ENCODE results near the gene SYNE2. TPM values are rescaled to one million over a fixed set of nuclear protein-coding genes. Genes with fewer than 3 reads are reported as not detected.

Gene SYNE2
- total and polyA plus RNA-seq, 10 of the 15 experiments (the other 5 are each of a cell fraction or from before 2014, with no cell fraction given): 2.1 to 52.7 (median 38.1) TPM

DNA sequence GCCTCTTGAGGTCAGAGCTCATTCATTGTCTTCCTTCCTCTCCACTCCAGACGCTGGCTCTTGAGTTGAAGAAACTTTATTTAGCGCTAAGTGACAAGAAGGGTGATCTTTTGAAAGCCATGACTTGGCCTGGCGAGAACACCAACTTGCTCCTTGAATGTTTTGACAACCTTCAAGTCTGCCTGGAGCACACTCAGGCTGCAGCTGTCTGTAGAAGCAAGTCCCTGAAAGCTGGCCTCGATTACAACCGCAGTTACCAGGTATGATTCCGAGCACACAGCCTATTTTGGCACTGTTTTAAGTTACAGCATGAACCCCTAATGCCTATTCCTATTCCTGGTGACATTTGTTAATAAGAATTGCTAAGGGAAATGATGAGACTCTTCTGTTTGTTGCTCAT is 273.7 kb downstream of the SYNE2 start:
- no peaks in the 10 kb centered on the region for H3K9me3 ChIP-seq (replicated peaks; ENCODE audit: control insufficient read depth, insufficient read depth, low read length)
- H3K27me3 ChIP-seq (replicated peaks in 1 of 2; ENCODE audit: control insufficient read depth in 2 of 2, insufficient read depth in 2 of 2, low read length in 1 of 2): no peaks in the 10 kb centered on the region
- intact Hi-C loops (cut with micrococcal nuclease; ENCODE audit: unreplicated experiment): no loop called here
- no peak for FAIRE-seq
- CTCF ChIA-PET: interaction anchor here (3.0 kb wide), 1 partner anchor 12 kb away, joined by 8 read pairs; no protein-coding TSS in a partner anchor
- BruUV-seq (replicated peaks): no TSS peak
- POLR2A ChIA-PET: no interaction called here
- ATAC-seq: no peak
- no peak overlapping the region for H2AFZ ChIP-seq (ENCODE audit: control insufficient read depth, low read depth, low read length)
- WGBS (ENCODE audit: insufficient coverage, insufficient replicate concordance, low lambda C conversion rate, missing lambda C conversion rate): 97% methylated on average over 6 of the region's 6 CpGs
- RAD21 ChIA-PET (ENCODE audit: unreplicated experiment): interaction anchor here (1.0 kb wide), 1 partner anchor 8 kb away, joined by 3 read pairs; no protein-coding TSS in a partner anchor
- no peak overlapping the region for H3K4me3 ChIP-seq
- DNase-seq (ENCODE audit: low read depth, low spot score): no peak
- H3K9ac ChIP-seq (ENCODE audit: control insufficient read depth, insufficient read depth, low read length): no peak overlapping the region
- H3K4me1 ChIP-seq (ENCODE audit: control insufficient read depth, insufficient read depth, low read length): no peaks in the 10 kb centered on the region
- H3K27ac ChIP-seq (ENCODE audit: control insufficient read depth, insufficient read depth): no peak overlapping the region
- TF ChIP-seq SIX5 (IDR thresholded peaks at IDR 0.05; ENCODE audit: low read depth, low read length, severe bottlenecking) (no peak), STAT3 (IDR thresholded peaks at IDR 0.05; ENCODE audit: low read depth, low read length) (no peak), MYB (IDR thresholded peaks at IDR 0.05; ENCODE audit: borderline replicate concordance, low read depth, low read length) (no peak)
- H3K36me3 ChIP-seq (ENCODE audit: control insufficient read depth in 2 of 2, insufficient read depth in 2 of 2, low read length in 1 of 2): peaks cover 4 to 14% of the 10 kb centered on the region in 2 experiments
- SMC1A ChIA-PET (ENCODE audit: uncharacterized antibody, unreplicated experiment): no interaction called here
- no peak overlapping the region for H3K4me2 ChIP-seq (ENCODE audit: control insufficient read depth, insufficient read depth)
- in situ Hi-C loops (cut with MboI): no loop called here
- no peaks in the 10 kb centered on the region for H4K20me1 ChIP-seq (ENCODE audit: control insufficient read depth, insufficient read depth)
- no peaks in the 10 kb centered on the region for H3K79me2 ChIP-seq (ENCODE audit: control insufficient read depth, insufficient read depth, low read length)

DNA sequence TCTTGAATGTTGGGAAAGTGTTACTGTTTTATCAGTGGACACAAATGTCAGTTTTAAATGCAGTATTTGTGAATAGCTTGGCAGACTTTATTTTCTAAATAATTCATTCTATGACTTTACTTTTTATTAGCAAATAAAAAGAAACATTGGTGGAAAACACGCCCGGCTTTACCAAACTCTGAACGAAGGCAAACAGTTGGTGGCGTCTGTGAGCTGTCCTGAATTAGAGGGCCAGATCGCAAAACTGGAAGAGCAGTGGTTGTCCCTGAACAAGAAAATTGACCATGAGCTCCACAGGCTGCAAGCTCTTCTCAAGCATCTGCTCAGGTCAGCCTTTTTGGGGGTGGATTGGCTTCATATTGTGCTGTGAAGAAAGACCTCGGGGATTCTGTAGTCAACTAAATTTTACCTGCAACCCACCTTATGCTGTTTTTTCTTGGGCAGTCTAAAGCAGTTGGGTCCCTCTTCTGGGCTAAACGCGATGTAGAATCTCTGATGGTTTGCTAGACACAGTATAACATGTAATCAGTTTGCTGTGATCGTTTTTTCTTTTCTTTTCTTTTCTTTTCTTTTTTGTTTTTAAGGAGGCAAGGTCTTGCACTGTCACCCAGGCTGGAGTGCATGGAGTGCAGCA is 285.0 kb downstream of the SYNE2 start:
- no peak overlapping the region for H3K4me3 ChIP-seq
- ATAC-seq: peak; percentile 36; the same call in 1 of the 3 replicates
- intact Hi-C loops (cut with micrococcal nuclease; ENCODE audit: unreplicated experiment): loop anchor here (2.0 kb wide), 1 partner anchor 157 kb away; the partner anchor contains the start of gene ESR2
- H3K9ac ChIP-seq (ENCODE audit: control insufficient read depth, insufficient read depth, low read length): no peak overlapping the region
- no TSS peak for BruUV-seq (replicated peaks)
- ChIA-PET SMC1A (ENCODE audit: uncharacterized antibody, unreplicated experiment) (interaction anchor here (1.1 to 6.2 kb wide), 12 partner anchors 10 to 338 kb away, joined by 3 to 55 read pairs (median 5); partner anchors contain the start of gene ESR2), RAD21 (ENCODE audit: unreplicated experiment) (interaction anchor here (0.6 to 4.1 kb wide), 9 partner anchors 39 to 337 kb away, joined by 3 to 36 read pairs (median 4); partner anchors contain the start of gene ESR2), POLR2A (no interaction called here), CTCF (interaction anchor here (0.6 to 6.1 kb wide), 20 partner anchors 8 to 338 kb away, joined by 3 to 93 read pairs (median 4); partner anchors contain the start of gene ESR2)
- no peak for FAIRE-seq
- no peaks in the 10 kb centered on the region for H4K20me1 ChIP-seq (ENCODE audit: control insufficient read depth, insufficient read depth)
- no peak overlapping the region for H2AFZ ChIP-seq (ENCODE audit: control insufficient read depth, low read depth, low read length)
- in situ Hi-C loops (cut with MboI): no loop called here
- H3K4me2 ChIP-seq (ENCODE audit: control insufficient read depth, insufficient read depth): no peak overlapping the region
- H3K9me3 ChIP-seq (replicated peaks; ENCODE audit: control insufficient read depth, insufficient read depth, low read length): no peaks in the 10 kb centered on the region
- peaks cover 2 to 17% of the 10 kb centered on the region in 2 experiments; a peak in 3 of 4 replicates for H3K36me3 ChIP-seq (ENCODE audit: control insufficient read depth in 2 of 2, insufficient read depth in 2 of 2, low read length in 1 of 2)
- H3K27me3 ChIP-seq (replicated peaks in 1 of 2; ENCODE audit: control insufficient read depth in 2 of 2, insufficient read depth in 2 of 2, low read length in 1 of 2): no peaks in the 10 kb centered on the region
- 95% methylated on average over 9 of the region's 9 CpGs for WGBS (ENCODE audit: insufficient coverage, insufficient replicate concordance, low lambda C conversion rate, missing lambda C conversion rate)
- H3K4me1 ChIP-seq (ENCODE audit: control insufficient read depth, insufficient read depth, low read length): no peaks in the 10 kb centered on the region
- no peaks in the 10 kb centered on the region for H3K79me2 ChIP-seq (ENCODE audit: control insufficient read depth, insufficient read depth, low read length)
- no peak for DNase-seq (ENCODE audit: low read depth, low spot score)
- no peak overlapping the region for H3K27ac ChIP-seq (ENCODE audit: control insufficient read depth, insufficient read depth)
- TF ChIP-seq NFYA (IDR thresholded peaks at IDR 0.05; ENCODE audit: borderline replicate concordance, low read depth, low read length) (no peak), SMC3 (IDR thresholded peaks at IDR 0.05; ENCODE audit: borderline replicate concordance, low read length) (peak; percentile 60; the same call in 1 of the 2 replicates), TAF1 (IDR thresholded peaks at IDR 0.05; ENCODE audit: borderline replicate concordance, low read depth, low read length) (no peak), CEBPB (IDR thresholded peaks at IDR 0.05; ENCODE audit: borderline replicate concordance in 1 of 2, low read depth in 2 of 2, low read length in 2 of 2) (no peak), BACH1 (IDR thresholded peaks at IDR 0.05; ENCODE audit: borderline replicate concordance) (no peak)
- TF ChIP-seq, protein P1, sequence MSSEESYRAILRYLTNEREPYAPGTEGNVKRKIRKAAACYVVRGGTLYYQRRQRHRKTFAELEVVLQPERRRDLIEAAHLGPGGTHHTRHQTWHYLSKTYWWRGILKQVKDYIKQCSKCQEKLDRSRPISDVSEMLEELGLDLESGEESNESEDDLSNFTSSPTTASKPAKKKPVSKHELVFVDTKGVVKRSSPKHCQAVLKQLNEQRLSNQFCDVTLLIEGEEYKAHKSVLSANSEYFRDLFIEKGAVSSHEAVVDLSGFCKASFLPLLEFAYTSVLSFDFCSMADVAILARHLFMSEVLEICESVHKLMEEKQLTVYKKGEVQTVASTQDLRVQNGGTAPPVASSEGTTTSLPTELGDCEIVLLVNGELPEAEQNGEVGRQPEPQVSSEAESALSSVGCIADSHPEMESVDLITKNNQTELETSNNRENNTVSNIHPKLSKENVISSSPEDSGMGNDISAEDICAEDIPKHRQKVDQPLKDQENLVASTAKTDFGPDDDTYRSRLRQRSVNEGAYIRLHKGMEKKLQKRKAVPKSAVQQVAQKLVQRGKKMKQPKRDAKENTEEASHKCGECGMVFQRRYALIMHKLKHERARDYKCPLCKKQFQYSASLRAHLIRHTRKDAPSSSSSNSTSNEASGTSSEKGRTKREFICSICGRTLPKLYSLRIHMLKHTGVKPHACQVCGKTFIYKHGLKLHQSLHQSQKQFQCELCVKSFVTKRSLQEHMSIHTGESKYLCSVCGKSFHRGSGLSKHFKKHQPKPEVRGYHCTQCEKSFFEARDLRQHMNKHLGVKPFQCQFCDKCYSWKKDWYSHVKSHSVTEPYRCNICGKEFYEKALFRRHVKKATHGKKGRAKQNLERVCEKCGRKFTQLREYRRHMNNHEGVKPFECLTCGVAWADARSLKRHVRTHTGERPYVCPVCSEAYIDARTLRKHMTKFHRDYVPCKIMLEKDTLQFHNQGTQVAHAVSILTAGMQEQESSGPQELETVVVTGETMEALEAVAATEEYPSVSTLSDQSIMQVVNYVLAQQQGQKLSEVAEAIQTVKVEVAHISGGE (CRISPR knock-in tag; IDR thresholded peaks at IDR 0.05): no peak
- TF ChIP-seq, protein P2, sequence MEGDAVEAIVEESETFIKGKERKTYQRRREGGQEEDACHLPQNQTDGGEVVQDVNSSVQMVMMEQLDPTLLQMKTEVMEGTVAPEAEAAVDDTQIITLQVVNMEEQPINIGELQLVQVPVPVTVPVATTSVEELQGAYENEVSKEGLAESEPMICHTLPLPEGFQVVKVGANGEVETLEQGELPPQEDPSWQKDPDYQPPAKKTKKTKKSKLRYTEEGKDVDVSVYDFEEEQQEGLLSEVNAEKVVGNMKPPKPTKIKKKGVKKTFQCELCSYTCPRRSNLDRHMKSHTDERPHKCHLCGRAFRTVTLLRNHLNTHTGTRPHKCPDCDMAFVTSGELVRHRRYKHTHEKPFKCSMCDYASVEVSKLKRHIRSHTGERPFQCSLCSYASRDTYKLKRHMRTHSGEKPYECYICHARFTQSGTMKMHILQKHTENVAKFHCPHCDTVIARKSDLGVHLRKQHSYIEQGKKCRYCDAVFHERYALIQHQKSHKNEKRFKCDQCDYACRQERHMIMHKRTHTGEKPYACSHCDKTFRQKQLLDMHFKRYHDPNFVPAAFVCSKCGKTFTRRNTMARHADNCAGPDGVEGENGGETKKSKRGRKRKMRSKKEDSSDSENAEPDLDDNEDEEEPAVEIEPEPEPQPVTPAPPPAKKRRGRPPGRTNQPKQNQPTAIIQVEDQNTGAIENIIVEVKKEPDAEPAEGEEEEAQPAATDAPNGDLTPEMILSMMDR (IDR thresholded peaks at IDR 0.05 in 2 of 3, conservative IDR thresholded peaks at IDR 0.05 in 1 of 3; ENCODE audit: control insufficient read depth in 2 of 3, extremely low read depth in 1 of 3, insufficient read depth in 1 of 3, low read depth in 3 of 3, low read length in 3 of 3): peak; percentile 22 to 37 (median 32); a peak in 3 of 6 replicates
